NCI-H526 (cell line): ENCODE data around the gene RANBP17.
"Not testable (repeated sequence)": the region's sequence is repeated elsewhere in the genome, so short reads cannot be mapped to it uniquely, and the experiment has no call there.

Experiments
- DNase-seq, 2 experiments: peaks; one replicate each; lab custom pipeline; 2025; lab: John Stamatoyannopoulos, UW

The RANBP17 gene

DNA sequence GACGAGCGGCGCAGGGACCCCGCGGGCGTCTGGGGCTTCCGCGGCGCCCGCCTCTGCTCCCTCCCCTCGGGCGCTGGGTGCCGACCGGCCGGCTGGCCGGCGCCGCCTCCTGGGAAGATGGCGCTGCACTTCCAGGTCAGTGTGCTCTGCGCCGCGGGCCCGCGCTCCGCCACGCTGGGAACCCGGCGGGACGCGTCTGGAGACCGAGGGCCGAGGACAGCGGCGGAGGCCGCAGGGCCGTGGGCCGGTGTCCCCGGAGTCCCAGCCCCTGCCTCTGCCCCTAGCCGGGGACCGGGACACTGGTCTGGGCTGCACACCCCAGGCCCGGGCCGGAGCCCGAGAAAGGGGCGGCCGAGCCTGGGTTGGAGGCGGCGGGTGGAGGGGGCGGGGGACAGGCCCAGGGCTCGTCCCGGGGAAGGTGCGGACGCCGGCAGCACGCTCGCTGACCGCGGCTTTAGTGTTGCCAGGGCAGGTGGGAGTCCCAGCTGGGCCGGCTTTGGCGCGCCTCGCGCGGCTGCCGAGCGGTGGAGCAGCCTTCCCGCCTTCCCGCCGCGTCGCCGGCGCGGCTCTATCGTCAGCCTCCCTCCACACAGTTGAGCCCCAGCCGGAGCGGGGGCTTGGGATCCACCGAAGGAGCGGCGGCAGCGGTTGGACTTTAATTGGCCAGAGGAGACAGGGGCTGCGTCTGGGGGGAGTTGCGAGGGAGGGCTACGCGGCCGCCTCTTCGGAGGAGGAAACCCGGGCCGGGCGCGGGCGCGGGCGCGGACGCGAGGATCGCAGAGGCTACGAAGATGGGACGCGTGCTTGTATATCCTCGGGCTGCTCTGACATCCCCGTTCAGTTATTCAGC, at the start of gene RANBP17:
RANBP17 (plus strand) TSS at position 102 of the 850 bp plus-strand sequence.
- DNase-seq = peak; percentile 19 to 85

DNA sequence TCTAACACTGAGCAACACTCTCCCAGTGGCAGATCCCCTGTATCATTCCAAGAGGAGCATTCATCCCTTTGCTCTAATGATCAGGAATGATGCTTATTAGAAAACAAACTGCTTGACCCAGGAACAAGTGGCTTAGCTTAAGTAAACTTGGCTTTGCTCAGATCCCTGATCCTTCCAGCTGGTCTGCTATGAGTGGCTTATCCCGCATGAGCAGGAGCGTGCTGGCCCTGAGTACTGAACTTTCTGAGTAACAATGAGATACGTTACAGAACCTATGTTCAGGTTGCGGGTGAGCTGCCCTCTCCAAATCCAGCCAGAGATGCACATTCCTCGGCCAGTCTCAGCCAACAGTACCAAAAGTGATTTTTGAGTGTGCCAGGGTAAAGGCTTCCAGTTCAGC, 48.6 kb upstream of the RANBP17 start:
- no peak for DNase-seq

DNA sequence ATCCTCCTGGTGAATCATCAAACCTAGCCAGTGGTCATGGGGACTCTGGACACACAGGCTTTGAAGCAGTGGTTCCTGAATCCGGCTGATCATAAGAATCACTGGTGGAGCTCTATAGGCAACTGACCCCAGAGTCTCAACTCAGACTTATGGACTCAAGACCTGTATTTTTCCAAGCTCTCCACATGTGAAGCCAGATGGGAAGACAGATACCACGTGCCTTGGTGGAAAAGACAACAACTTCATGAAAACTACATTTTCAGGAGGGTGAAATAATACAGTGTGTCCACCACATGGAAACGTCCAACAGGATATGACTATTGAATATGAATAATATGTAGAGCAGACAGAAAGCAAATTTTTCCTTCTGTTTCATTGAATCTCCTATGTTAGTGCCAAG, 44.6 kb upstream of the RANBP17 start:
- no peak for DNase-seq

DNA sequence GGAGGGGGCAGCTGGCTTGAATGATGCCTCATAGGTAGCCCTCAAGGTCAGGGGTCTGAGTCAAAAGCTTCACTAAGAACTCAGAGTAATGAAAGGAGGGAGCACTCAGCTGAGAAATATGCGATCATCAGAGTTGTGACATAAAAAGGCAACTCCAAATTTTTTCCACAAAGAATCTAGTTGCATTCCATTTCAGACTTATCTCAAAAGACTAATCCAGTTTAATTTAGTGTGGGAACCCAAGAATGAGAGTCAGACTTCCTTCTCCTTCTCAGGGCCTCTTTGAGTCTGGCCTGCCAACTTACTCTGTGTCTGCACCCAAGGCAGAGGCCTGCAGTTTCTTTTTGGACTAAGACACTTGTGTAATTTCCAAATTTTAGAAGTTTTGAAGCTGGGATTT, 43.6 kb upstream of the RANBP17 start:
- no peak for DNase-seq

DNA sequence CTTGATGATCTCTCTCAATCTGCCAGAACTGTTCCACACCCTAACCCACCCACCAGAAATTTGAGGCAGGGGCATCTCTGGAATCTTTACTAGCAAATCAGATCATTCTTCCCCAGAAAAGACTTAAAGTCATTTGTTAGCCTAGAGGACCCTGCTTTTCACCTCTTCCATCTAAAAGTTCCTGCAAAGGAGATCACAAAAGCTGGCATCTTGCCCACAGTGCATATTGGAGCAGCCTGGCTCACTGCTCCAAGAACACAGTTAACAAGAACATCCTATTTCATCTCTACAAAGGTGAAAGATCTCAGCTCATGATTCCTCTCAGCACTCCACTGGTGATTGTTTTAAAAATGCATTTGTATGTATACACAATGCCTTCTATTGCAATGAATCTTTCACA, 42.0 kb upstream of the RANBP17 start:
- no peak for DNase-seq

DNA sequence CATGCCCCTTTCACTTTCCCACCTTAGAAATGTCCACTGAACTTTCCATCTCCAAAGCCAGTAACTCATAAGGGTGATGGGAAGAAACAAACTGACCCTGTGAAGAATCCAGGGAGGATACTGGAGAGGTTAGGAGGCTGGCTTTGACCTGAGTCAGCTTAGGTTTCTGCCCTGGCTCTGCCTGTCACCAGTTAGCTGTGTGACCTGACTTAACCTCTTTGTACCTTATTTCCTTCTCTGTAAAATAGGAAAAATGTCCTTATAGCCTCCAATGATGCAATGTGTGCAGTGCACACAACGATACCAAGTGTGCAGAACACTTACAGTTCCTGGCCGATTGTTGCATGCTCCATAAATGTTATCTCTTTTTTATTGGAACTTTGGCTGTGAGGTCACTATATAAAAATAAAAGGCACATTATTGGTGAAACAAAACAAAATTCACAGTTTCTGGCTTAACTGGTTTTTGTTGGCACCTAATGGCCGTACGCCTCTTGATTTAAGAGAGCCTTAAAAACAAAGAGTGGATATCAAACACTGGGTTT, 40.5 kb upstream of the RANBP17 start:
- DNase-seq = no peak

DNA sequence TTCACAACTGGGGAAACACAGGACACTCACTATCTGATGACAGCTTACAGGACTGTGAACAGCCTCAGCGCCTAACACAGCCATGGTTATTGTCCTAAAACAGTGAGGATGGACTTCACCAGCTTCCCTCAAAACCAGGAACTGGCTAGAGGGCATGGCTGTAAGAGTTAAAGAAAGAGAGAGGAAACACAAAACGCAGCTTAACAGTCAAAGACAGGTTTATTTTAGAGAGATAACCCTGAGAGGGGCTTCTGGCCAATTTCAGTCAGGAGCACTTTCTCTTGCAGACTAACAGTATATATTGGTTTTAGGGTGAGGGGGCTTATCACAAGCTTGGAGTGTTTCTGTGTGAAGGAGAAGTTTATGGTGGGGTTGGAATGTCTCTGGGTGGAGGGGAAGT, 35.7 kb upstream of the RANBP17 start:
- DNase-seq = no peak

GRCh38 chr5:170832241-170832640, 29.6 kb upstream of the RANBP17 start:
- DNase-seq = no peak

DNA sequence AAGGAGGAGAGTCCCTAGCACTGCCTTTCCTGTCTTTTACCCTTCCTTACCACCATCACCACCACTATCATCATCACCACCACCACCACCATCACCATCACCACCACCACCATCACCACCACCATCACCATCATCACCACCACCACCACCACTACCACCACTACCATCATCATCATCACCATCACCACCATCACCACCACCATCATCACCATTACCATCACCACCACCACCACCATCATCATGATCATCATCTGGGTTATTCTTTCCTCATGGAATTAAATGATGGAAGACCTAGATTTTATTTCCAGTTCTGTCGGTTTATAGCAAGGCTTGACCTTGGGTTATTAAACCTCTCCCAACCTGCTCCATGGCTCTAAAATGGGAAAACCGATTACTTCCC, 27.8 kb upstream of the RANBP17 start:
- not testable (repeated sequence) for DNase-seq

- no peak for DNase-seq
These were observed 25.6 kb upstream of the RANBP17 start for GRCh38 chr5:170836226-170836625.

- DNase-seq = no peak
These were observed 17.9 kb upstream of the RANBP17 start for GRCh38 chr5:170843870-170844269.

- DNase-seq = no peak
These were observed 17.2 kb upstream of the RANBP17 start for GRCh38 chr5:170844651-170845050.

DNA sequence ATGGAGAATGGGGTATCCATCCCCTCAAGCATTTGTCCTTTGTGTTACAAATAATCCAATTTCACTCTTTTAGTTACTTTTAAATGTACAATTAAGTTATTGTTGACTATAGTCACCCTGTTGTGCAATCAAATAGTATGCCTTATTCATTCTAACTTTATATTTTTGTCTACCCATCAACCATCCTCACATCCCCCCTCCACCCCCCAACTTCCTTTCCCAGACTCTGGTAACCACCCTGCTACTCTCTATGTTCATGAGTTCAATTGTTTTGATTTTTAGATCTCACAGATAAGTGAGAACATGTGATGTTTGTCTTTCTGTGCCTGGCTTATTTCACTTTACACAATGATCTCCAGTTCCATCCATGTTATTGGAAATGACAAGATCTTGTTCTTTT, 15.4 kb upstream of the RANBP17 start:
- DNase-seq = no peak

GRCh38 chr5:170846846-170847245, 15.0 kb upstream of the RANBP17 start:
- no peak for DNase-seq

- no peak for DNase-seq
These were observed 13.8 kb upstream of the RANBP17 start for GRCh38 chr5:170848033-170848432.

- DNase-seq = no peak
These were observed 12.4 kb upstream of the RANBP17 start for GRCh38 chr5:170849374-170849773.

- no peak for DNase-seq
These were observed 7.3 kb upstream of the RANBP17 start for GRCh38 chr5:170854566-170854965.

- no peak for DNase-seq
These were observed 4.8 kb upstream of the RANBP17 start for GRCh38 chr5:170857066-170857465.

GRCh38 chr5:170860415-170860814, 1.4 kb upstream of the RANBP17 start:
- no peak for DNase-seq

DNA sequence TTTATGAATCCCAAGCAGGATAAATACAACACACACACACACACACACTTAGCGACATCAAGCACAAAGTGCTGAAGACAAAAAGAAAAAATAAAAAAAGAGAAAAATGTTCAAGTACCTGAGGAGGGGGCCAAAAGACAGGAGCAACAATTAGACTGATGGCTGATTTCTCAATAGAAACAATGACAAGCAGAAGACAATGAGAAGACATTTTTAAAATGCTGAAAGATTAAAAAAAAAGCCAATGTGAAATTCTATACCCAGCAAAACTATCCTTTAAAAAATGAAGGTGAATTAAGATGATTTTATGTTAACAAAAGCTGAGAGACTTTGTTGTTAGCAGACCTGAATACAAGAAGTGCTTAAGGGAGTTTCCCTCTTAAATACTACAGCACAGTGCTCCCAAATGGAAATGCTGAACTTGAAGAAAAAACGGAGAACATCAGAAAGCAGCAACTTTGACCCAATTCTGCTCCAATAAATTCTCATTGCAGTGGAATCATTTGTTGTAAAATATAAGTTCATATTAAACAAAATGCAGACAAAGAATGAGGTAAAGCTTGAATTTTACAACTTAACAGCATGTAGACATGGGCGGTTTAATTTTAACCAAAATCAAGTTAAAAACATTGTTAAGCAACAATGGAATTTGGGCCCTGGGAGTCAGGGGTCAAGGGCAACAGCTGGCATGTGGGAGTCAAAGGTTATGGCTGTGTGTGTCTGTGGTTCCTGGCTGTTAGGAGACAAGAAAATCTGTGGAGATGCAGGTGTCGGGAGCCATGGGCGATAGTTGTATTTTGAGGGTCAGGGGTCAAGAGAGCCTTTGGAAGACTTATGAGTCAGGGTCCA, 776 bp upstream of the RANBP17 start:
- DNase-seq = no peak

DNA sequence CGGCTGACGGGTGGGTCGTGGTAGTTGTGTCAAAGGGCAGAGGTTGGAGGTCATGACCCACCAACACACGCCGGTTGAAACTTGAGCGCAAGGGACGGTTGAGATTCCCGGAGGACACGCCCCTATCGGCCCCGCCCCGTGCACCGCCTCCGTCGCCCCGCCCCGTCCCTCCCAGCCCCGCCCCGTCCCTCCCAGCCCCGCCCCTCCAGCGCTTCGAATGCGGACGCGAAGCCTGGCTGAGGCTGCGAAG, 226 bp upstream of the RANBP17 start:
- no peak for DNase-seq

DNA sequence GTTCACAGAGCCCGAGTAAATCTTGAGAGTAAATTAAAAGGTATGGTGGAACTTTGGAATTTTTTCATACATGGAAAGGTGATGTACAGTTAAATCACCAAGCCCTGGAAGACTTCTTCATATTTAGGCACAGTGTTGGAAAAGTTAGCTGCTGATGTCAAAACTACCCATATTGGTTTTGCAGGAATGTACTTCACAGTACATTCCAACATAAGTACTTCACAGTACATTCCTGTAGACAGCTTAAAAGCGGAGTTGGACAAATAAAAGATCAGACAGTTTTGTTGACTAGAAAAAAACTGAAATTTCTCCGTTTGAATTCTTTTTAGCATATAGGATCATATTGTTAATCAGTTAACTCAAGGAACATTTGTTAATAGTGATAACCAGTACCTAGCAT, 1.8 kb downstream of the RANBP17 start:
- DNase-seq = no peak

GRCh38 chr5:170865622-170866021, 3.8 kb downstream of the RANBP17 start:
- DNase-seq = no peak
